Neural cell (in vitro differentiated cells): Measurements from ENCODE around the gene TMBIM6.

Experiments
- EP300 ChIP-seq: fragments of 450-650 bp; conservative IDR thresholded peaks from 2 replicates; pipeline ENCODE4 v1.6.1; 2014; ENCODE audit warnings: antibody characterized with exemption, mild to moderate bottlenecking, moderate library complexity; ENCODE audit not compliant: poor library complexity, severe bottlenecking
- EZH2 ChIP-seq: fragments of 200-600, 300-800 bp; shearing (Covaris generic), sonication (generic); IDR thresholded peaks from 2 replicates; pipeline ENCODE4 v1.6.1; 2014; ENCODE audit warnings: antibody characterized with exemption, low read length, borderline replicate concordance, mild to moderate bottlenecking; ENCODE audit not compliant: insufficient read depth, poor library complexity, severe bottlenecking
- POLR2AphosphoS5 ChIP-seq: IDR thresholded peaks from 2 replicates; pipeline ENCODE4 v1.6.1; 2012
- RAD21 ChIP-seq: fragments of 450-650 bp; conservative IDR thresholded peaks from 2 replicates; pipeline ENCODE4 v1.6.1; 2014; ENCODE audit warnings: antibody characterized with exemption, mild to moderate bottlenecking, moderate library complexity
- SMC3 ChIP-seq: fragments of 450-650 bp; conservative IDR thresholded peaks from 2 replicates; pipeline ENCODE4 v1.6.1; 2014; ENCODE audit warnings: antibody characterized with exemption, mild to moderate bottlenecking, moderate library complexity; ENCODE audit not compliant: poor library complexity
- TF ChIP-seq, protein P1 (sequence below): fragments of 450-650 bp; IDR thresholded peaks from 2 replicates; pipeline ENCODE4 v1.5.1; 2014; ENCODE audit warnings: antibody characterized with exemption, mild to moderate bottlenecking, moderate library complexity; ENCODE audit not compliant: poor library complexity, severe bottlenecking
- TF ChIP-seq, protein P2 (sequence below): IDR thresholded peaks from 2 replicates; pipeline ENCODE4 v1.6.1; 2012; ENCODE audit warnings: borderline replicate concordance

DNA sequence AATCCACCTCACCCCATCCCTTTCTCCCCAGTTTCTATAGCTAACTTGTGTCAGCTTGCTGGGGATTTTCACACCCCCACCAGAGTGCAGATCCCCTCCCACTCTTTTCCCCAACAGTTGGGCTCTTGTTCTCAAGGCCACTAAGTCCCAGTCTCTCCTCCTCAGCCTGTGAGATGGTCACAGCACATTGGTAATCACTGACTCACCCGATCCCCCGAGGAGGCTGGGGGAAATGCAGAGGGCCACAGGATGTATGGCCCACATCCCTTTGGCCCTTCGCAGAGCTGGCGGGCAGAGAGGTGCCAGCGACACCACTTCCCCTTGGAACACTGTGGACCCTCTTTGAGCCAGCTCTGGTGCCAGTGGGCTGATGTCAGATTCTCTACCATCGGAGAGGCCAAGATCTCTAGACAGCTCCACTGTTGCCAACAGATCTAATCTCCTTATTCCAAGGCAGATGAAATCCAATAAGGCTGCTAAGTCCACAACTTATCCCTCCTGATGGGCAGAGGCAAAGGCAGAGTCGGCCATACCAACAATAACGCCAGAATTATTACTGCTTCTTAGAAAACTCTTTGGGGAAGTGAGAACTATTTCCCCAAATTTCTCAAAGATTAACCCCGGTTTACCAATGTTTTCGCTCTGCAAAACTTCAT is 35.8 kb upstream of the TMBIM6 start:
- TF ChIP-seq, protein P1, sequence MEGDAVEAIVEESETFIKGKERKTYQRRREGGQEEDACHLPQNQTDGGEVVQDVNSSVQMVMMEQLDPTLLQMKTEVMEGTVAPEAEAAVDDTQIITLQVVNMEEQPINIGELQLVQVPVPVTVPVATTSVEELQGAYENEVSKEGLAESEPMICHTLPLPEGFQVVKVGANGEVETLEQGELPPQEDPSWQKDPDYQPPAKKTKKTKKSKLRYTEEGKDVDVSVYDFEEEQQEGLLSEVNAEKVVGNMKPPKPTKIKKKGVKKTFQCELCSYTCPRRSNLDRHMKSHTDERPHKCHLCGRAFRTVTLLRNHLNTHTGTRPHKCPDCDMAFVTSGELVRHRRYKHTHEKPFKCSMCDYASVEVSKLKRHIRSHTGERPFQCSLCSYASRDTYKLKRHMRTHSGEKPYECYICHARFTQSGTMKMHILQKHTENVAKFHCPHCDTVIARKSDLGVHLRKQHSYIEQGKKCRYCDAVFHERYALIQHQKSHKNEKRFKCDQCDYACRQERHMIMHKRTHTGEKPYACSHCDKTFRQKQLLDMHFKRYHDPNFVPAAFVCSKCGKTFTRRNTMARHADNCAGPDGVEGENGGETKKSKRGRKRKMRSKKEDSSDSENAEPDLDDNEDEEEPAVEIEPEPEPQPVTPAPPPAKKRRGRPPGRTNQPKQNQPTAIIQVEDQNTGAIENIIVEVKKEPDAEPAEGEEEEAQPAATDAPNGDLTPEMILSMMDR = no peak
- TF ChIP-seq RAD21 (no peak), EZH2 (no peak), POLR2AphosphoS5 (no peak), EP300 (no peak), SMC3 (no peak)
- TF ChIP-seq, protein P2, sequence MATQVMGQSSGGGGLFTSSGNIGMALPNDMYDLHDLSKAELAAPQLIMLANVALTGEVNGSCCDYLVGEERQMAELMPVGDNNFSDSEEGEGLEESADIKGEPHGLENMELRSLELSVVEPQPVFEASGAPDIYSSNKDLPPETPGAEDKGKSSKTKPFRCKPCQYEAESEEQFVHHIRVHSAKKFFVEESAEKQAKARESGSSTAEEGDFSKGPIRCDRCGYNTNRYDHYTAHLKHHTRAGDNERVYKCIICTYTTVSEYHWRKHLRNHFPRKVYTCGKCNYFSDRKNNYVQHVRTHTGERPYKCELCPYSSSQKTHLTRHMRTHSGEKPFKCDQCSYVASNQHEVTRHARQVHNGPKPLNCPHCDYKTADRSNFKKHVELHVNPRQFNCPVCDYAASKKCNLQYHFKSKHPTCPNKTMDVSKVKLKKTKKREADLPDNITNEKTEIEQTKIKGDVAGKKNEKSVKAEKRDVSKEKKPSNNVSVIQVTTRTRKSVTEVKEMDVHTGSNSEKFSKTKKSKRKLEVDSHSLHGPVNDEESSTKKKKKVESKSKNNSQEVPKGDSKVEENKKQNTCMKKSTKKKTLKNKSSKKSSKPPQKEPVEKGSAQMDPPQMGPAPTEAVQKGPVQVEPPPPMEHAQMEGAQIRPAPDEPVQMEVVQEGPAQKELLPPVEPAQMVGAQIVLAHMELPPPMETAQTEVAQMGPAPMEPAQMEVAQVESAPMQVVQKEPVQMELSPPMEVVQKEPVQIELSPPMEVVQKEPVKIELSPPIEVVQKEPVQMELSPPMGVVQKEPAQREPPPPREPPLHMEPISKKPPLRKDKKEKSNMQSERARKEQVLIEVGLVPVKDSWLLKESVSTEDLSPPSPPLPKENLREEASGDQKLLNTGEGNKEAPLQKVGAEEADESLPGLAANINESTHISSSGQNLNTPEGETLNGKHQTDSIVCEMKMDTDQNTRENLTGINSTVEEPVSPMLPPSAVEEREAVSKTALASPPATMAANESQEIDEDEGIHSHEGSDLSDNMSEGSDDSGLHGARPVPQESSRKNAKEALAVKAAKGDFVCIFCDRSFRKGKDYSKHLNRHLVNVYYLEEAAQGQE = no peak
